Skeletal muscle satellite cell (primary cell): Measurements from ENCODE around the gene TMEM119.

Source experiments
- H3K27me3 ChIP-seq: 2 replicates; pipeline ENCODE4 v1.7.0; 2013; ENCODE audit warnings: low read length; ENCODE audit not compliant: control insufficient read depth, insufficient read depth
- H3K36me3 ChIP-seq: 2 replicates; pipeline ENCODE4 v1.7.0; 2013; ENCODE audit warnings: mild to moderate bottlenecking, control low read depth, low read length; ENCODE audit not compliant: insufficient read depth
- H3K4me1 ChIP-seq: 2 replicates; pipeline ENCODE4 v1.7.0; 2013; ENCODE audit warnings: low read length; ENCODE audit not compliant: control insufficient read depth, insufficient read depth
- H3K4me2 ChIP-seq: 2 replicates; pipeline ENCODE4 v1.7.0; 2013; ENCODE audit warnings: mild to moderate bottlenecking, low read length
- H3K4me3 ChIP-seq: 2 replicates; pipeline ENCODE4 v1.7.0; 2013; ENCODE audit warnings: low read length
- H3K9ac ChIP-seq: 2 replicates; pipeline ENCODE4 v1.7.0; 2013; ENCODE audit warnings: mild to moderate bottlenecking, low read depth, low read length, moderate library complexity
- H3K9me3 ChIP-seq: replicated peaks from 2 replicates; pipeline ENCODE4 v1.7.0; 2013; ENCODE audit warnings: mild to moderate bottlenecking, control low read depth, low read length

Gene TMEM119

DNA sequence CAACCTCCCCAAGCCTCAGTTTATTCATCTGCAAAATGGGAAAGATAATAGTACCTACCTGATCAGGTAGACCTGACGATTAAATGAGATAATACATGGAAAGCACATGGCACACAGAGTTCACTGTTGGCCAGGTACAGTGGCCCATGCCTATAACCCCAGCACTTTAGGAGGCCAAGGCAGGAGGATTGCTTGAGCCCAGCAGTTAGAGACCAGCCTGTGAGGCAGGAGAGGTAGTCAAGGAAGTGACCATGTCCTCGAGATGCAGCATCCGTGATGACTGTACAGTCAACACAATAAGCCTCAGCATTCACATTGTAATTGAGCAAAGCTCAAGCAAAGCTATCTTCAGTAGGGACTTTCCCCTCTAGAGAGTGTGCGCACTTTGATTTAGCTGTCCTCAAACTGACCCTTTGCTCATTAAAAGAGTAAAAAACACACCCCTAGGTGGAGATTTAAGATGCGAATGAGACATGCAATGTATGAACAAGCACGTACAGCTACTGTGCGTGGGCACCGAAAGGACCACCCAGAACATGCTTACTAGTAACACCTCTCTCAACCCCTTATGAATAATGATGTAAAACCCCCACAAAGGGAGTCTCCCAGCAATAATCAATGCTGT lies 25.6 kb downstream of the TMEM119 start:
- no peak overlapping the region for H3K9ac ChIP-seq
- H3K27me3 ChIP-seq, result no peaks in the 10 kb centered on the region
- no peak overlapping the region for H3K4me2 ChIP-seq
- H3K4me1 ChIP-seq, result peaks cover 11% of the 10 kb centered on the region
- H3K36me3 ChIP-seq, result peaks cover 18% of the 10 kb centered on the region
- H3K4me3 ChIP-seq, result no peak overlapping the region
- H3K9me3 ChIP-seq, result no peaks in the 10 kb centered on the region

DNA sequence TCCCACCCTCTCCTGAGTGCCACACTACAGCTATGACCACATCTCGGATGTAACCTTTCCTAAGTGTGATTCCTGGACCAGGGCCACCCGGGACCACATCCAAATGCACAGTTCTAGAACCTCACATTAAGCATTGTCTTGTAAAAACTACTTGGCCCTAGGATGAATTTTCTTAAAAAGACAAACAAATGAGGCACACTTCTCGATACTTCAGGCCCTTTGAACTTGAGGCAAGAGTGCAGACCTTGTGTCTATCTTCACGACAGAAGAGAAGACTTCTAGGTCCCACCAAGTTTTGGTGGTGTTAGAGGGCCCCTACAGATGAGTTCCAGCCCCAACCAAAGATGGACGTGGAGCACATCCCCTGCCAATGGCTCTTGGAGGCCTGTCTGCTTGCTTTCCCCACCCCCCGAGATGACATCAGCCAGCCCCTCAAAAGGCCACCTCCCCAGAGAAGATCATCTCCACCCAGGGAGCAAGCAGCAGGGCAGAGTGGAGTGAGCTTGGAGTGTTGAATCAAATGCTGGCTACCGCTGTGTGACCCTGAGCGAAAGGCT lies 26.2 kb downstream of the TMEM119 start:
- H3K36me3 ChIP-seq, result peaks cover 24% of the 10 kb centered on the region
- no peak overlapping the region for H3K9ac ChIP-seq
- peaks cover 8% of the 10 kb centered on the region for H3K4me1 ChIP-seq
- H3K27me3 ChIP-seq, result no peaks in the 10 kb centered on the region
- H3K9me3 ChIP-seq, result no peaks in the 10 kb centered on the region
- H3K4me2 ChIP-seq, result no peak overlapping the region
- H3K4me3 ChIP-seq, result no peak overlapping the region

DNA sequence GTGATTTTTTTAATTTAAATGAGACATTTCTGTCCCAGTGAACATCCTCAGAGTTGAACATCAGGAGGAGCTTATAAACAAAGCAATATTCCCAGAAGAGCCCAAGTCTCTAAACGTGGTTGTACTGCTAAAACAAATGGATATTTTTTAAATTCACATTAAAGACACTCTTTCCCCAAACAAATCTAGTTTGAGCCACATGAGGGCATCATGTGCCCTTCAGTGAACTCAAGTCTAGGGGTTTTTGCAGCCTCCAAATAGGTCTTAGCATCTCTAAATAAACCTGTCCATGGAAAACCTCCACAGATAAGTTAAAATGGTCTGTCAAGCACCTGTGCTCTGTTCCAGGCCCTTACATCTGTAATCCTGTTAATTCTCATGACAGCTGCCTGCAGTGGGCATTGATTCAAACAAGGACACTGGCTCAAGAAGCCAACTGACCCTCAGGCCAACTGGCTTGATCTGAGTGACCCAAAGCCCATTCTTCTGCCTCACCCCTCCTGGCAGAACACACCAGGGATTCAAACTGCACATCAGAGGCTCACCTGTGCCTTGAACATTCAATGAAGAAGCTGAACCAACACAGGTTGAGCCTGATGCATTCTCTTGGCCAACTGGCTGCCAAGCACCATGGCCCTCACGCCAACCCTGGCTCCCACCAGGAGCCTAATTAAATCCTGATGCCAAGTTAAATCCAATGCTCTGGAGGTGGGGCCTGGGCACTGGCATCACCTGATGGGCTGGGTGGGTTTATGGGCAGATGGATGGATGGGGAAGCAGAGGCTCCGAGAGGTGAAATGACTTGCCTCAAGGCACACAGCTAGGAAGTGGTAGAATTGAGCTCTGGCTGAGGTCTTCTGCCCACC lies 26.9 kb downstream of the TMEM119 start:
- Histone ChIP-seq H3K4me2 (no peak overlapping the region), H3K36me3 (peaks cover 30% of the 10 kb centered on the region), H3K4me3 (no peak overlapping the region), H3K9me3 (no peaks in the 10 kb centered on the region), H3K27me3 (no peaks in the 10 kb centered on the region), H3K4me1 (peaks cover 4% of the 10 kb centered on the region), H3K9ac (no peak overlapping the region)

DNA sequence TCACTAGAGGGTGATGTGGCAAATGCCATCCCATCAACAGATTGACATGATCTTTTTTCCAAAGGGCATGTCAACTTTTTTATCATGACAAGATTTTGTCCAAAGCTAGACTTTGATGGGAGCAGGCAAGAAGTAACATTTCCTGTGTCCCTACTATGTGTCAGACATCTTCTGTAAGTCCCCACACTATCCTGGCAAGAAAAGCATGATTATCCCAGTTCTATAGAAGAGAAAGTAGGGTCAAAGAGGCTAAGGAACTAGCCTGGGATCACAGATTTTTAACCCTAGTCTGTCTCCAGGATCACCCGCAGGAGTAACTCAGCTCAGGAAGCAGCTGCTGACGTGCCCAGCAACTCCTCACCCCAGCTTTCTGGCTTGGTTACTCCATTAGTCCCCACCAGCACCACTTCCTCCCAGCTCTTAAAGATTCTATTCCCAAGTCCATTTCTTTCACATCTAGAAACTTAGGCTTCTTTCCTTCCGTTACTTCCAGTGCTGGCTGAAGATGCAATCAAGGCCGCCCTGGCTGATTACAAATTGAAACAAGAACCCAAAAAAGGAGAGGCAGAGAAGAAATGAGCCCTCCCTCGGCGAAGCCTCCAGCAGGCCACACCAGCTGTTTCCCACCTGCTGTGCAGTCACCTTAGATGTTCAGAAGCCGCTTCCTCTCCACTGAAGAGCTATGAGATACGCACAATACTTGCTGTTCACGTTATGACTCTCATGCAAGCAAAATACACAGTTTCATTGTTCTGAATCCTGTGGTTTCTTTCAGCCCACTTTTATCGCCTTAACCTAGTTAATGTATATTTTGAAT lies 29.3 kb downstream of the TMEM119 start:
- Histone ChIP-seq H3K4me1 (peaks cover 12% of the 10 kb centered on the region), H3K27me3 (no peaks in the 10 kb centered on the region), H3K4me3 (no peak overlapping the region), H3K9ac (no peak overlapping the region), H3K4me2 (no peak overlapping the region), H3K36me3 (peaks cover 50% of the 10 kb centered on the region), H3K9me3 (no peaks in the 10 kb centered on the region)

DNA sequence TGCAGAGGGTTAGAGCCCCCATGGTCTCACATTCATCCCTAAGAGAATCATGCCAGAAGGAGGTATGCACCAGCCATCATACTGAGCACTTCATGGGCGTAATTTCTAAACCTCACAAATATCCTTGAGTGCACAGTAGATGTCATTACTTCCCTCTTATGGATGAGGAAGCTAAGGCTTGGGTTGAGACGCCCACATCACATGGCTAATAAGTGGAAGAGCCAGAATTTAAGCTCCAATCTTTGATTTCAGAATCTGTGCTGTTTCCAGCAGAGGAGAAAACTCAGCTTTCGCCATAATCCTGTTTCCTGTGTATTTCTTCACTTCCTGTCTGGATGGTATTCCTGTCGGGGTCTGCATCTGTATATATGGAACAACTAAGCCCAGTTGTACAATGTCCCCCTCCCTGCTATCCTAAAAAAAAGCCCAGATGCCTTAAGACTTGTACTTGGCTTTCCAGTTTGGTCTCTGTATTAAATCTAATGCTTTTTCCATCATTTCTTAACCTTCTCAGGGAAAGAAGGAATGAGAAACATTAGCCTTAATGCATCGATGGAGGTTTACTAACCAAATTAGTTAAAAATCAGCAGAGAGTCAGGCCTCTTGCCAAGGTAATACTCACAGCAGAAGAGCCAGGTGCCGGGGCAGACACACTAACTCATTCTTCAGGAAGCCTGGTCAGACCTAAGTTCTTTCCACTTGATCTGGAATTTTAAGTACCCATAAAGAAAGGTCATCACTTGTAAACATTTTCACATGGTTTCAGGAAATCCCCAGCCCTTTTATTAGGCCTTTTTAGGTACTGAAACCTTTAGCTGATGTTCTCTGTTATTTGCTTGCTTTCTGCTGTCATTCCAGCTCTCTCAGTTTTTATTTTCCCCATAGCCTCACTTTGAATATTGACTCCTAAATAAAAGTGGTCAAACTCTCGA lies 30.2 kb downstream of the TMEM119 start:
- Histone ChIP-seq H3K9me3 (no peaks in the 10 kb centered on the region), H3K4me1 (peaks cover 12% of the 10 kb centered on the region), H3K4me3 (no peak overlapping the region), H3K4me2 (no peak overlapping the region), H3K36me3 (peaks cover 50% of the 10 kb centered on the region), H3K27me3 (no peaks in the 10 kb centered on the region), H3K9ac (no peak overlapping the region)

DNA sequence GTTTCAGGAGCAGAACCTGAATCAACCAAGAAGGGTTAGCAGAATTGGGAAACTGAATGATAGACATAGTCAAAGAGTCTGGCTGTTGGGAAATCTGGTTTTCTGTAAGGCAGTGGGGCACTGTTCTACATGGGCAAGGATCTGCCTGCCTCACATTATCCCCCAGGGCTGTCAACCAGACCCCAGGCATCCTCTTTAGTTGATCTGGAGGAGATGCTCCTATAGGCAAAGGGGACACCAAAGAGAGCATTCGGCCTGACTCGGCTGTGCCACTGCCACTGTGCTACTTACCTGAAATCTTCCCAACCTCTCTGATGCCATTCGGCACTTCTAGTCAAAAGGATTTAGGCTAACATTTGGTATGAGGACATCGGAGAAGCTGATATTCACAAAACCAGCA lies 31.4 kb downstream of the TMEM119 start:
- H3K4me2 ChIP-seq, result no peak overlapping the region
- no peaks in the 10 kb centered on the region for H3K9me3 ChIP-seq
- H3K4me3 ChIP-seq, result no peak overlapping the region
- H3K4me1 ChIP-seq, result peaks cover 15% of the 10 kb centered on the region
- no peaks in the 10 kb centered on the region for H3K27me3 ChIP-seq
- peaks cover 50% of the 10 kb centered on the region for H3K36me3 ChIP-seq
- H3K9ac ChIP-seq, result no peak overlapping the region

DNA sequence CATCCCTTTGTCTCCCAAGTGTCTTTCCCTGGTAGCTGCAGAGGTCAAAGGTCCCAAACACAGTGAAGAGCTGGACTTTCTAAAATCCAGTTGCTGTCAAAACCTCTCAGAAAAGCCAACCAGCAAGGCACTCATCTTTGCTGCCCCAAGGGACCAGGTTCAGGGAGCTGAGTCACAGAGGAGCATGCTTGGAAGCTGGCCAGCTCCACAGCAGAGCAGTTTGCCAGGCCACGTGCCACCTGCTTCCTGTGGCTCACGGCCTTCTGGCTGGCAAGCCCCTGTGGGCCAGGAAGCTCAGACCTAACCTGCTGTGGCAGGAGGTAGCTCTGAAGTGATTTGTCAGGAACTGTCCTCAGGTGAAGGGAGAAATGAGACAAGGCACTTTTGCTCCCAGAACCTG lies 31.9 kb downstream of the TMEM119 start:
- H3K36me3 ChIP-seq, result peaks cover 50% of the 10 kb centered on the region
- H3K27me3 ChIP-seq, result no peaks in the 10 kb centered on the region
- H3K9ac ChIP-seq, result no peak overlapping the region
- H3K9me3 ChIP-seq, result no peaks in the 10 kb centered on the region
- peak overlapping the region; percentile 27 for H3K4me2 ChIP-seq
- no peak overlapping the region for H3K4me3 ChIP-seq
- peaks cover 15% of the 10 kb centered on the region for H3K4me1 ChIP-seq

DNA sequence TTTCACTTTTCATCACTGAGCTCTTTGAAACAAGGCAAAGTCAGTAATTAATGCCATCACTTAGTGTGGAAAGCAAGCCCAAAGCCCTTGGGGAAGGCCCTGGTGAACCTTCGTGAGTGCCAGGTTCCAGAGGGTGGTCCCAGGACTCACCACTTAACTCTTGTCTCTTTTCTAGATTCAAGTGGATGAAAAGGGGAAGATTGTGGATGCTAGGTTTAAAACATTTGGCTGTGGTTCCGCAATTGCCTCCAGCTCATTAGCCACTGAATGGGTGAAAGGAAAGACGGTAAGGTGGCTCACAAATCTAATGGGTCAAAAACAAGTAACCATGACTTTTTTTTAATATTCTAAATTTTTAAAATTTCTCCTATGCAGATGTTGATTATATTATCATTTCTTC lies 32.7 kb downstream of the TMEM119 start:
- Histone ChIP-seq H3K9ac (no peak overlapping the region), H3K4me2 (no peak overlapping the region), H3K9me3 (no peaks in the 10 kb centered on the region), H3K27me3 (no peaks in the 10 kb centered on the region), H3K4me1 (peaks cover 16% of the 10 kb centered on the region), H3K36me3 (peaks cover 50% of the 10 kb centered on the region), H3K4me3 (no peak overlapping the region)

DNA sequence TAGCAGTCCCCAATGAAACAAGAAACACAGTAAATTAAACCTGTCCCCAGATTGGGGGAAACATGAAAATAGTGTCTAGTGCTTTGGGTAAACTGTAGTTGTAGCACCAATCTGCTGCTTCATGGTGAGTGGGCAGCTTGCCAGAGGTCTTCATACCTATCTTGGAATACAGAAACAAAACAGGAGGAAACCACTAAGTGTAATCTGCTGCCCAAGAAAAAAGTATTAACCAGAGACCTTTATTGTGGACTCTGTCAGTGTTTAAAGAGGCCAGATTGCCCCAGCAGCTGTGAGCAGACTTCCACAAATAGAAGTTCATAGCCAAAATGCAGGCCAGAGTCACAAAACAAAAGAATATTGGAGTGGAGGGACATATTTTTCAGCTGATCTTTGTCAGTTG lies 33.2 kb downstream of the TMEM119 start:
- Histone ChIP-seq H3K4me1 (peaks cover 20% of the 10 kb centered on the region), H3K9ac (no peak overlapping the region), H3K36me3 (peaks cover 50% of the 10 kb centered on the region), H3K9me3 (no peaks in the 10 kb centered on the region), H3K4me2 (no peak overlapping the region), H3K4me3 (no peak overlapping the region), H3K27me3 (no peaks in the 10 kb centered on the region)

DNA sequence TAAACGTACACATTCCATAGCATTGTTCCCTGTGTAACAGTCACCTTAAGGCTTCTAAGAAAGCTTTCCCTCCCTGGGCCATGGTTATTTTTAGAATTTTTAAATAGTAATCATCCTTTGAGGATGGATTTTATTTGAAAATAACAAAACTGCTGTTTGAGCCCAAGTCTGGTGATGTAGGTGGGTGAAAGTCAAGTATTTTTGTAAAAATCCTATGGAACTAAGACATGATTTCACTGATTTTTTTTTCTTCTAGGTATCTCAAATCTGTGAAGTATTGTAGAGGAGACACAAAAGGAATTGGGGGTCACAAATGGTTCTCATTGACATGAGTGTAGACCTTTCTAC lies 34.1 kb downstream of the TMEM119 start:
- no peaks in the 10 kb centered on the region for H3K9me3 ChIP-seq
- H3K4me2 ChIP-seq, result peak overlapping the region; percentile 90
- peak overlapping the region; percentile 90 for H3K9ac ChIP-seq
- peaks cover 47% of the 10 kb centered on the region for H3K36me3 ChIP-seq
- H3K4me3 ChIP-seq, result no peak overlapping the region
- no peaks in the 10 kb centered on the region for H3K27me3 ChIP-seq
- peaks cover 28% of the 10 kb centered on the region for H3K4me1 ChIP-seq
